LNCAP (cell line): ENCODE data around the gene PIGU.

ENCODE experiments used
- CTCF ChIP-seq: fragments of 450-650 bp; IDR thresholded peaks from 2 replicates; pipeline ENCODE4 v1.5.1; 2017; ENCODE audit warnings: mild to moderate bottlenecking

Gene PIGU

DNA sequence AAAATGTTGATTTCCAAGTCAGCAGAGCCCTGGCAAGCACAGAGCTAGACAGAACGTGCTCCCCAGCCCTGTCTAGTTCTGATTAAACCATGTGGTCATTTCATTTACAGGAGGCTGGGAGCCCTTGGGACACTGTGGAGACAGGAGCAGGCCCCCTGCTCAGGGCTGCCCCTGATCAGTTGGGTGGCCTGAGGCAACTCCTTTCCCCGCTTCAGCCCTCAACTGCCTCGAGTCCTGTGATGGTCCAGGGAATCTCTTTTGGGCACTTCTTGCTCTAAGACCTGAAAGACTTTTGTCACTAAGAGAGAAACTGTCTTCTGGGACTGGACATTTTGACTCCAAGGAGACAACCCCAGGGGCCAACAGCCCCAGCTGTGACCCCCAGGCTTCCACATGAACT is 147.2 kb downstream of the PIGU start:
- TF ChIP-seq CTCF: no peak

GRCh38 chr20:34528921-34529297 is 148.0 kb downstream of the PIGU start:
- TF ChIP-seq CTCF: no peak

DNA sequence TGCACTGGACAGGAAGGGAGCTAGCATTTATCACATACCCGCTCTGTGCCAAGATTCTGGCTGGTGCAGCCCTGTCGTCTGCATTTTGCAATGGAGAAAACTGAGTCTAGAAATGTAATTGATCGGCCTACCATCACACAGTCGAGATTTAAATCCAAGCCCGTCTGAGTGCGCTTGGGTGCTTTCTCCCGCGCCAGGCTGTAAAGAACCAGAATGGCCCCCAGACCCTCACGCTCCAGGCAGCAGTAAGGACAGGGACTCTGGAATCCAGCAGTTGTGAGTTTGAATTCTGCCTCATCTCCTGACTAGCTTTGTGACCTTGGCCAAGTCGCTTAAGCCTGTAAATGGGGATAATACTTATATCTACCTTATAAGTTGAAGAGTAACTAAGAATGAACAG is 149.9 kb downstream of the PIGU start:
- TF ChIP-seq CTCF: no peak

DNA sequence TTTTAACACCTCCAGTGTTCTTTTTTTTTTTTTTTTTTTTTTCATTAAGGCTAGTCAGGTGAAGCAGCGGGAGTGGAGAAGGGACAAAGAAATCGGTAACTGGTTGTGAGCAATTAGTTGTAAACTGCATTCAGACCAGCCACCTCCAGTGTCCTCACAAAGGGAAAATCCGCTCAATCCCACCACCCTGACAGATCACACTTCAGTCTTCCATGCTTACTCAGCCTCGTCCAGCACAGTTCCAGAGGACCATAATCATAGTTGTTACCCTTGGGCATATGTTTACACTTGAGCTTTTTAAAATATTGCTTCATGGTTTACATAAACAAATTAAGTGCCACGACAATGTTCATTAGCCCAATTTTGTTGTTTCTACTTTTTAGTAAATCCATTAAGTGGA is 150.4 kb downstream of the PIGU start:
- TF ChIP-seq CTCF: no peak

DNA sequence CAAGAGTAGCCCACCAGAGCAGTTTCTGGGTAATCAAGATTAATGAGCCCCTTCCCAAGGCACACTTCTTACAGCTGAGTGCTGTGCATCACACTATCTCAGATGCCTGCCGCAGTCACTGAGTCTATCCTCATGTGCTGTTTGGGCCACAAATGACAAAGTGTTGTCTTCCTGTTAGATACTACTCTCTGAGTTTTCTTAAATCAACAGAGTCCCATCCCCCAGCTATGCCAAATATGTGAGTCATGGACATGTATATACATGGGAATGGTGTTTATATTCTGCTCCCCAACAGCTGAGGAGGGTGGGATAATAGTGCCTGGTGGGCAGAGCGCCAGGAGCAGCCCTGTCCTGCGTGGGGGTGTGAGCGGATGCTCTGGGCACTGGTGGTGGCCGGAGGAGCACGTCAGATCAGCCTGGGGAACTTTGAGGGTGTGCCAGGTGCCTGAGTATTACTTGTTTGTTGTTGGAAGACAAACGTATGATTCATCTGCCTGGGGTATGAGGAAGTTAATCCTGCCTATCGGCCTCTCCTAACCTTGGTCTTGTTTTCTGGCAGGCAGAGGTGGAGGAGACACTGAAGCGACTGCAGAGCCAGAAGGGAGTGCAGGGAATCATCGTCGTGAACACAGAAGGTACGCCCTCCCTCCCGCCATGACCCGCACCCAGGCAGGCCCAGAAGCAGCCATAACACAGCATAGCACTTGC is 151.0 kb downstream of the PIGU start:
- no peak for TF ChIP-seq CTCF

- no peak for TF ChIP-seq CTCF
Observed at GRCh38 chr20:34525342-34525708, 151.6 kb downstream of the PIGU start.

DNA sequence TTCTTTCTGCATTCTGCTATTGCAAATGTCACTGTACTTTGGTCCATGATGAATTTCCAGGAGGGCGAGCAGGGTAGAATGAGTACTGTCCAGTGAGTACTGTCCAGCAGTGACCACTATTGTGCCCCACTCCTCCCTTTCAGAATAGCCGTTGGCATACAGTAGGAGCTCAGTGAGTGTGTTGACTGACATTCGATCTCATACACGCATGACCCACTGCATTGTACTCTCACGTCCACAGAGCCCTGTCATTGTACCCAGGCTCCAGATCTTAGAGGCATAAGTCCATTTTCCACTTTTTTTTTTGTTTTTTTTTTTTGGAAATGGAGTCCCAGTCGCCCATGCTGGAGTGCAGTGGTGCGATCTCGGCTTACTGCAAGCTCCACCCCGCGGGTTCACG is 152.5 kb downstream of the PIGU start:
- TF ChIP-seq CTCF: no peak
